Neuronal stem cell (in vitro differentiated cells): ENCODE results near the gene ZFP30. TPM values are rescaled to one million over a fixed set of nuclear protein-coding genes. Genes with fewer than 3 reads are reported as not detected.
A peak's percentile ranks its signal among the peaks of the same experiment; 100 is the strongest.

ENCODE experiments used
- DNase-seq: peaks from one replicate; pipeline ENCODE4 v3.0.0-alpha.2; 2013; ENCODE audit warnings: low spot score
- H2AFZ ChIP-seq: one replicate; pipeline ENCODE4 v1.6.1; 2013; ENCODE audit warnings: mild to moderate bottlenecking, low read length, inconsistent platforms
- H2AK5ac ChIP-seq: 2 replicates; pipeline ENCODE4 v1.6.1; 2013; ENCODE audit warnings: low read depth, mild to moderate bottlenecking, inconsistent platforms, low read length, moderate library complexity, mixed read lengths
- H2BK120ac ChIP-seq: 2 replicates; pipeline ENCODE4 v1.6.1; 2013; ENCODE audit warnings: low read depth, mild to moderate bottlenecking, inconsistent platforms, low read length, moderate library complexity, mixed read lengths
- H2BK12ac ChIP-seq: one replicate; pipeline ENCODE4 v1.6.1; 2013; ENCODE audit warnings: low read length, inconsistent platforms
- H2BK15ac ChIP-seq: 2 replicates; pipeline ENCODE4 v1.6.1; 2013; ENCODE audit warnings: mild to moderate bottlenecking, low read length, inconsistent platforms, mixed read lengths
- H2BK5ac ChIP-seq: one replicate; pipeline ENCODE4 v1.6.1; 2013; ENCODE audit warnings: inconsistent platforms, mild to moderate bottlenecking, low read length, moderate library complexity
- H3K14ac ChIP-seq: one replicate; pipeline ENCODE4 v1.6.1; 2013; ENCODE audit warnings: low read length, inconsistent platforms
- H3K18ac ChIP-seq: 2 replicates; pipeline ENCODE4 v1.6.1; 2013; ENCODE audit warnings: low read length, inconsistent platforms
- H3K23ac ChIP-seq: 2 replicates; pipeline ENCODE4 v1.6.1; 2013; ENCODE audit warnings: low read depth, mild to moderate bottlenecking, mixed read lengths, low read length, inconsistent platforms; ENCODE audit not compliant: poor library complexity
- H3K27ac ChIP-seq: replicated peaks from 3 replicates; pipeline ENCODE4 v1.5.1; 2013; ENCODE audit warnings: low read length, inconsistent platforms
- H3K27me3 ChIP-seq, 3 experiments: 2 replicates each; pipeline ENCODE4 v1.6.1; 2013; ENCODE audit warnings: low read length in 3 of 3, mild to moderate bottlenecking in 2 of 3, inconsistent platforms in 1 of 3, low read depth in 1 of 3, mixed read lengths in 1 of 3, moderate library complexity in 1 of 3; ENCODE audit not compliant: control insufficient read depth in 3 of 3, insufficient read depth in 3 of 3
- H3K36me3 ChIP-seq, 2 donors: replicated peaks in 1 of 2; 2 replicates each; pipeline ENCODE4 v1.6.1; 2013; ENCODE audit warnings: low read length in 2 of 2; ENCODE audit not compliant: control insufficient read depth in 2 of 2, insufficient read depth in 2 of 2
- H3K4ac ChIP-seq: 2 replicates; pipeline ENCODE4 v1.6.1; 2013; ENCODE audit warnings: inconsistent platforms, mild to moderate bottlenecking, low read length, moderate library complexity
- H3K4me1 ChIP-seq, 2 donors: 1 replicate in 1 of 2; 2 replicates in 1 of 2; pipeline ENCODE4 v1.6.1; 2013; ENCODE audit warnings: low read length in 2 of 2, low read depth in 1 of 2; ENCODE audit not compliant: control insufficient read depth in 2 of 2, insufficient read depth in 1 of 2
- H3K4me2 ChIP-seq: one replicate; pipeline ENCODE4 v1.6.1; 2013; ENCODE audit warnings: mild to moderate bottlenecking, low read length, inconsistent platforms; ENCODE audit not compliant: insufficient read depth, poor library complexity, severe bottlenecking
- H3K4me3 ChIP-seq, 2 donors: 2 replicates each; pipeline ENCODE4 v1.5.1; 2013; ENCODE audit warnings: low read length in 2 of 2, mild to moderate bottlenecking in 2 of 2, inconsistent platforms in 1 of 2, moderate library complexity in 1 of 2
- H3K79me1 ChIP-seq: one replicate; pipeline ENCODE4 v1.6.1; 2013; ENCODE audit warnings: low read depth, mild to moderate bottlenecking, inconsistent platforms, low read length, moderate library complexity
- H3K9ac ChIP-seq: one replicate; pipeline ENCODE4 v1.6.1; 2013; ENCODE audit warnings: mild to moderate bottlenecking, low read depth, low read length, inconsistent platforms; ENCODE audit not compliant: poor library complexity
- H3K9me3 ChIP-seq, 2 donors: replicated peaks in 1 of 2; 2 replicates each; pipeline versions ENCODE3 to v1.6.1; 2013; ENCODE audit warnings: low read length in 2 of 2, mild to moderate bottlenecking in 2 of 2, inconsistent platforms in 1 of 2, low read depth in 1 of 2, mixed read lengths in 1 of 2, moderate library complexity in 1 of 2; ENCODE audit not compliant: control insufficient read depth in 2 of 2, insufficient read depth in 1 of 2
- H4K8ac ChIP-seq: one replicate; pipeline ENCODE4 v1.6.1; 2013; ENCODE audit warnings: low read depth, mild to moderate bottlenecking, inconsistent platforms, low read length, moderate library complexity
- H4K91ac ChIP-seq: one replicate; pipeline ENCODE4 v1.6.1; 2013; ENCODE audit warnings: low read length, low read depth, mild to moderate bottlenecking, inconsistent platforms; ENCODE audit not compliant: poor library complexity
- WGBS, 2 donors: extraction: QIAGEN DNeasy Blood & Tissue Kit; methylation state at CpG; one replicate each; pipeline ENCODE4 v1.1.7; 2013; ENCODE audit warnings: missing lambda C conversion rate in 2 of 2, mixed read lengths in 1 of 2; ENCODE audit not compliant: insufficient read length in 2 of 2, insufficient replicate concordance in 1 of 2; ENCODE audit errors: extremely low coverage in 2 of 2; 5-methylcytosine and 5-hydroxymethylcytosine counted together
- polyA plus RNA-seq, 2 experiments: library from polyadenylated mRNA; stranded (reverse); fragments of 200-250 nt; gene quantifications; one replicate each; pipeline ENCODE4 v1.2.3, GENCODE V29; 2013

ZFP30 gene
- polyA plus RNA-seq (2013, experiment 1 of 2), result 10.6 TPM
- 10.9 TPM for polyA plus RNA-seq (2013, experiment 2 of 2)

GRCh38 chr19:37655301-37655688 is at the start of gene ZFP30:
TSS of gene ZFP30 (minus strand) at chr19:37655465. CDS start at chr19:37647822, 7,643 bp downstream.
- no CpG with 5 or more reads among the region's 34 CpGs for WGBS, 2 donors
- H3K27me3 ChIP-seq, result no peaks in the 10 kb centered on the region

GRCh38 chr19:37699057-37699456 is 43.8 kb upstream of the ZFP30 start:
- WGBS, 2 donors, result no CpG with 5 or more reads among the region's 5 CpGs
- DNase-seq, result no peak
- Histone ChIP-seq H2AK5ac (no peak overlapping the region), H3K9ac (no peak overlapping the region), H4K8ac (no peak overlapping the region), H2BK12ac (no peak overlapping the region), H3K4me1 (no peaks in the 10 kb centered on the region), H3K9me3 (peaks cover 10 to 73% of the 10 kb centered on the region in 2 donors), H3K79me1 (no peaks in the 10 kb centered on the region), H3K27me3 (no peaks in the 10 kb centered on the region), H3K36me3 (peaks cover 22 to 68% of the 10 kb centered on the region in 2 donors), H2AFZ (no peak overlapping the region), H2BK15ac (no peak overlapping the region), H3K4me3 (no peak overlapping the region), H3K18ac (no peak overlapping the region), H3K14ac (no peak overlapping the region), H3K23ac (no peak overlapping the region), H3K4me2 (no peak overlapping the region), H3K4ac (no peak overlapping the region), H4K91ac (no peak overlapping the region), H3K27ac (no peak overlapping the region), H2BK120ac (no peak overlapping the region), H2BK5ac (no peak overlapping the region)

More at GRCh38 chr19:37655301-37655688, at the start of gene ZFP30:
- Histone ChIP-seq H3K14ac (peak within 1 kb of the TSS; percentile 94), H3K79me1 (no peaks in the 10 kb centered on the region), H3K23ac (peak within 1 kb of the TSS; percentile 97), H3K4me1 (peaks cover 0 to 3% of the 10 kb centered on the region in 2 donors), H3K4me2 (peak within 1 kb of the TSS; percentile 89), H3K18ac (peak within 1 kb of the TSS; percentile 99), H2BK5ac (peak within 1 kb of the TSS; percentile 90), H3K9me3 (peaks cover 0 to 50% of the 10 kb centered on the region in 2 donors), H3K4ac (peak within 1 kb of the TSS; percentile 76), H3K4me3 (peak within 1 kb of the TSS; percentile 84 to 85), H4K8ac (peak within 1 kb of the TSS; percentile 92), H2BK12ac (peak within 1 kb of the TSS; percentile 84), H2BK15ac (peak within 1 kb of the TSS; percentile 93), H3K36me3 (peaks cover 0 to 22% of the 10 kb centered on the region in 2 donors), H3K9ac (peak within 1 kb of the TSS; percentile 96), H2AK5ac (peak within 1 kb of the TSS; percentile 99), H4K91ac (peak within 1 kb of the TSS; percentile 68), H2AFZ (peak within 1 kb of the TSS; percentile 97), H2BK120ac (peak within 1 kb of the TSS; percentile 24), H3K27ac (peak within 1 kb of the TSS; percentile 96)
- DNase-seq, result peak; percentile 89

- no peak for DNase-seq
- Histone ChIP-seq H3K27ac (no peak overlapping the region), H3K79me1 (no peaks in the 10 kb centered on the region), H3K9me3 (peaks cover 10 to 68% of the 10 kb centered on the region in 2 donors), H3K27me3 (no peaks in the 10 kb centered on the region), H2BK5ac (no peak overlapping the region), H3K9ac (no peak overlapping the region), H2BK120ac (no peak overlapping the region), H3K36me3 (peaks cover 22 to 62% of the 10 kb centered on the region in 2 donors), H2AK5ac (no peak overlapping the region), H2AFZ (no peak overlapping the region), H3K23ac (no peak overlapping the region), H3K4me3 (no peak overlapping the region), H3K4ac (no peak overlapping the region), H4K8ac (no peak overlapping the region), H4K91ac (no peak overlapping the region), H3K4me2 (no peak overlapping the region), H2BK12ac (no peak overlapping the region), H3K4me1 (no peaks in the 10 kb centered on the region), H3K14ac (no peak overlapping the region), H3K18ac (no peak overlapping the region), H2BK15ac (no peak overlapping the region)
- no CpG with 5 or more reads among the region's 6 CpGs for WGBS, 2 donors
Measured at GRCh38 chr19:37698216-37698615, 43.0 kb upstream of the ZFP30 start.

- Histone ChIP-seq H3K9me3 (peaks cover 10 to 57% of the 10 kb centered on the region in 2 donors), H3K4me3 (no peak overlapping the region), H3K4me2 (no peak overlapping the region), H3K4ac (no peak overlapping the region), H2BK120ac (no peak overlapping the region), H3K27me3 (no peaks in the 10 kb centered on the region), H4K8ac (no peak overlapping the region), H4K91ac (no peak overlapping the region), H3K36me3 (peaks cover 19 to 43% of the 10 kb centered on the region in 2 donors), H2BK12ac (no peak overlapping the region), H3K23ac (no peak overlapping the region), H2AFZ (no peak overlapping the region), H2BK15ac (no peak overlapping the region), H3K79me1 (no peaks in the 10 kb centered on the region), H3K9ac (no peak overlapping the region), H3K27ac (no peak overlapping the region), H3K4me1 (peaks cover 0 to 3% of the 10 kb centered on the region in 2 donors), H2AK5ac (no peak overlapping the region), H2BK5ac (no peak overlapping the region), H3K14ac (no peak overlapping the region), H3K18ac (no peak overlapping the region)
- DNase-seq, result no peak
- no CpG with 5 or more reads among the region's 3 CpGs for WGBS, 2 donors
Measured at GRCh38 chr19:37695144-37695899, 40.1 kb upstream of the ZFP30 start.
